GM19043 (cell line): ENCODE results near the gene GOLT1A.

ENCODE experiments used
- ATAC-seq: cut with Tn5 transposase; IDR thresholded peaks from one replicate; pipeline ENCODE4 v1.9.1; 2021; ENCODE audit warnings: low read depth; ENCODE audit not compliant: unreplicated experiment

Gene GOLT1A

DNA sequence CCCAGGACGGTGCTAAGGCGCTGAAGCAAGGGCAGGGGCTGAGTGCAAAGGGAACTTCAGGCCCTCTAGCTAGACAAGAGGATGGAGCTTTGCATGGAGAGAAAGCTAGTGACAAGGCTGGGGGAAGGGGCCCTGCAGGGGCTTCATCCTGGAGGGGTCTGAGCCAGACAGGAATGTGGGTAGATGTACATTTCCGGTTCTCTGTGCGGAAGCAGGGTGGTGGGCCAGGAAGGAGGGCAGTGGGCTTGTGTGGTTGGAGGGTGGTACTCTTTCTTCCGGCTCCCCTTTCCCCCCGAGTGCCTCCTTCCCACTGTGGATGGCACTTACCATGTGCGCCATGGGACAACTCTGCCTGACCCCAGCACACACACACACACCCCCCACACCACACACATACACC is 19.0 kb downstream of the GOLT1A start:
- no peak for ATAC-seq

DNA sequence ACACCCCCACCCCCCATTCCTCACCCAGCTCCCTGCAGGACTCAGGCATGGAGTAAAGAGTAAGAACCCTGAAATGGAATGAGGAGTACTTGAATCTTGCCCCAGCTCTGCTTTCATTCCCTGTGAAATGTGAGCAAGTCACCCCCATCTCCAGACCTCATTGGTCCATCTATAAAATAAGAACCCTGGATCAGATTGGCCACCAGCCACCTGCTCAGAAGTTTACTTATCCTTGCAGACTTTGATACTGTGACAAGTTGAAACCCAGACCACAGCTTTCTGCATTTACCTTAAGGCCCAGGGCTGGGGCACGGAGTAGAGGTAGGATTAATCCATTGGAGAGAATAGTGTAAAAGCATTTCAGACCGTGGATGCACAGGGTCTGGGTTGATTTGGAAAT is 19.7 kb downstream of the GOLT1A start:
- ATAC-seq, result no peak

DNA sequence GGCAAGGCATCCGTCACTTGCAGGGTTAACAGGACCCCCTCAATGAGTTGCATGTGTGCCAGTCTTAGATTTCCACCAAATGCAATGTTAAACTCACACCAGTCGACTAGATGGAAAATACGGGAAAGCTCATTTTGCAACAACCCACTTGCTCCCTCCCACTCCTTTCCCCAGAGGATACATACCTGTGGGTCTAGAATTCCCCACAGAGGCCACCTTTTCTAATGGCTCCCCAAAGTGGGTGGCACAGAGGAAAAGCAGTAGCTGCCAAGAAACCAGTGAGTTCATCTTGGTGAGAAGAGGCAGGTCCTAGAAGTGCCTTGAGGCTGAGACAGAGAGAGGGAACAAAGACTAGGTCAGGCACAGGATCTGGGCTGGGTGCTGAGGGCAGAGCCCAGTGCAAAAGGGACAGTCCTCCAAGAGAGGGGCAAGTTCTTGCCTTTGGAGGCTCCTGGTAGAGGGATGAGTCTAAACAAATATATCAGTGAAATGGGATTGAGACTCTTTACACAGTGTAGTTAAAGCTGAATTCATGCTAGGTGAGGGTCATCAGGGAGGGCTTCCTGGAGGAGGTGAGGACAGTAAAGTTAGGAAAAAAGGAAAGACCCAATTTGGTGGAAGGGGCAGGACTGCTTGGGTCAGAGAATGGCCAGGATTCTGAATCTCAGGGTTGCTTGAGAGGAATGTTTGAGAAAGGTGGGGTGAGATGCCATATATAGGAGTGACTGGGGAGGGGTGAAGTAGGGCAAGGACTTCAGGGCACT is 21.0 kb downstream of the GOLT1A start:
- ATAC-seq, result no peak

DNA sequence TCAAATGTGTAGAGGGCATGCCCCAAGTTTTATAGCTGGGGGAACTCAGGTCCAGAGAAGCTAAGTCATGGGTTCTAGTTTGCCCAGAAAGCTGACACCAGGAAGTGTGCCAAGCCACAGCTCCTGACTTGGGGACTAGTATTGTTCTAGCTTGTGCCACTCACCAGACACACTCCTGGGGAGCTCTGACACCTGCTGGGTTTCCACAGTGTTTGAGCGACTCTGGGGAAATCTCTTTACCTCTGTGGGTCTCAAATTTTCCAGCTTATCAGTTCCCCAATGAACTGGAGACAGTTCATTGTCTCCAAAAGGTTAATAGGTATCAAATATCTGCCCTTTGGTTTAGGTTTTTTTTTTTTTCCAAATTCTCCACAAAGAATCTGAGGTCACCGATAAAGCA is 21.7 kb downstream of the GOLT1A start:
- no peak for ATAC-seq

DNA sequence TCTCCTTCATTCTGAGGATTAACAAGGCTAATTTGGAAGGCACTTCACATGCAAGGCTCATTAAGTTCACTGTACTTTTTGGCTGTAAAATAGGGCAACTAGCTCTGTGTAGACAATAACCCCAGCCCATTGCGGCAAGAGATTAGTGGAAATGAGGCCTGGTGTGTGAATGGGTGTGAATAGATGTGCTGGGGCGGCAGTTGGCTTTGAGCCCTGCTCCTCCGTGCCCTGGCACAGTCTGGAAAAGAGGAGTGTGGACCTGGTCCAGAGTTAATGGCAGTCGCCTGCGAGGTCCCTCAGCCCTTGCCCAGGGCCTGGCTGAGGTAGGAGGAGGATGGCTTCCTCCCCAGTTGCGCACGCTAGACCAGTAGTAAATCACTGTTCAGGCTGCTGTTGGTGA is 22.3 kb downstream of the GOLT1A start:
- no peak for ATAC-seq

DNA sequence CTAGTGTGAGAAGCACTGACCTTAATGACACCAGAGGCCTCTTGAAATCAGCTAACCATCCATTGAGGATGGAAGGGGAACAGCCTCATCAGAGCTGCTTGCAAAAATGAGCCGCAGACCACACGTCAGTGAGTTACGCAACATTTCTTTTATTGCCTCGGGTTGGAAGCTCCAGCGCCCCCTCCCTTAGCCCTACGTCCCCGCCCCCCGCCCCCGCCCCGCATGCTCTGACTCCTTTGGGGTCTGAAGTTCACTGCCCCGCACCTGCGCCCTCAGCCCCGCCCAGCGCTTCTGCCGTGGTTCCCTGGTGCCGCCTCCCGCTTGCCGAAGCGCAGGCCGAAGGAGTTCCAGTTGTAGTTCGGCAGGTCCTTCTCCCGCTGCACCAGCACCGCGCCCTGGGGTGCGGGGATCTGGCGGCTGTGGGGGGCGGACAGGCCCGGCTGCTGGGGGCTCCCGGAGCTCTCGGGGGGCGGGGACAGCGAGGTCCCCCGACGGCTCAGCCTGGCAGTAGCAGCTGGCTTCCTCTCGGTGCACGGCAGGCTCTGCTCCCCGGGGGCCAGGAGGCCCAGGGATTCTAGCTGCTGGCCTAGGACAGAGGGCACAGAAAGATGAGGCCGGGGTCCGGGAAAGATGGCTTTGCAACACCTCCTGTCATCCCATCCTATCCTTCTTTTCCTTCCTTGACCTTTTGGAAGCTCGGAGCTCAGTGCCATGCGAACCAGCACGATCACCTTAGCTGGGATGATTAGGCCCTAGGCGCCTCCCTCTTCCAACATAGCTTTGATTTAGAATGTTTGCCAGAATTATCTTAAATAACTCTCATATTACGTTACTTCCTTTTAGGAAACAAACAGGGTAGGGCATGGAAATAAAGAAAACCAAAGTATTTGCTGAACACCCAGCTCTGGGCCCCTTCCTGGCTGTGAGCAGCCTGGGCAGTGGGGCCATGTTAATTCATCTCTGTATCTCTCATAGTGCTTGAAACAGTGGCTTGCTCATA is 23.3 kb downstream of the GOLT1A start:
- ATAC-seq, result no peak

DNA sequence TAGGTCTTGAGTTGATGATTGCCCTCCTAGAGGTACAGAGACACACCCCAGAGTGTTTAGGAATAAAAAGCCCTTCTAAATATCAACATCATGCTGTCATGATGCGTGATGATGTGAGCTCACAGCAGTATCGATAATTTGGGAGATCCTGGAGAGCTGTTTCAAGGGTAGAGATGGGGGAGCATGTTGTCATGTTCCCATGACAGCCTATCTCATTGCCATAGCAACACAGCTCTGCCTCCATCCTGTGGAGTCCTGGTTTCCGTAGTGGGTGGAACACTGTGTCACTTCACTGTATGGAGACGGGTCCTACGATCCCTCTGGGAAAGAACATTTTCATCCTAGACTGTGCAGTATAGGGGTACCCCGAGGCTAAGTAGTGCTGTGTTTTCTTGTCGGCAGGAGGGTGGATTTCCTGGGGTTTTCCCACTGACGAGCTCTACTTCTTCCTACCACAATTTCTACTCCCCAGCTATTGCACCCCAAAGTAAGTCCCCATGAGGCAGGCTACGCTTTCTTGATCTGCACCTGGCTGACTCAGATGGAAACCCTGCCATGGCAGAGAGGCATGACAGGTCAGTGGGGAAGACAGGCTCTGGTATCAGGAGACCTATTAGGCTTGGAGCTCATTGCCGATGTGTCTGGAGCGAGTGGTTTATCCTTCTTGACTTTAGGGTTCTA is 24.7 kb downstream of the GOLT1A start:
- no peak for ATAC-seq

DNA sequence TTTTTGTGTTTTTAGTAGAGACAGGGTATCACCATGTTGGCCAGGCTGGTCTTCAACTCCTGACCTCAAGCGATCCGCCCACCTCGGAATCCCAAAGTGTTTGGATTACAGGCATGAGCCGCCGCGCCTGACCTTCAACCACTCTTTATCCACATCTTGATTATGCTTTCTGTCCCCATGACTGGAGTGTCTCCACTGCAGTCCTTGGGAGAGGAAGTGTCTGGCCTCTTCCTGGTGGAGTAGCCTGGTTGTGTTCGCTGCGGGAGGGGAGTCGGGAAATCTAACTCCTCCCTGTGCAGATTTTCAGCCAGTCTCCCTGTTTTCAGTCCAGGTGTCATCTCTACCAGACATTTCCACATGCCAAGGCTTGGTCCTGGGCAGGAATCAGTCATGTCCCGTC is 27.2 kb downstream of the GOLT1A start:
- no peak for ATAC-seq

DNA sequence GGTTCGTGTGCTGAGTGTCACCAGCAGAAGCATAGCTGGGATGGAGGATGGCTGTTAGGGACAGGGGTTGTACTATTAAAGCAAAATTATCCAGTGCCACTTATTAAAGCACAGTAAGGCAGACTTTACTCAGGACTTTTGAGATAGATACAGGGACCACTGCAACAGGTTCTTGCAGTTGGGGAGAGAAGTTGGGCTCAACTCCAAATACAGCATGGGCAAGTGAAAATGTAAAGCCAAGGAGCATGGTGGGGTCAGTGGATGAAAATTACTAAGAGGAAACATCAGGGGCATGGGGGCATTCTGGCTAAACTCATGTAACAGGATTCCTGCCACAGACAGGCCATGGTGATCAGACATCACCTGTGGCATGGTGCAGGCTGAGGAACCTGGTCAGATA is 32.7 kb downstream of the GOLT1A start:
- ATAC-seq, result no peak

DNA sequence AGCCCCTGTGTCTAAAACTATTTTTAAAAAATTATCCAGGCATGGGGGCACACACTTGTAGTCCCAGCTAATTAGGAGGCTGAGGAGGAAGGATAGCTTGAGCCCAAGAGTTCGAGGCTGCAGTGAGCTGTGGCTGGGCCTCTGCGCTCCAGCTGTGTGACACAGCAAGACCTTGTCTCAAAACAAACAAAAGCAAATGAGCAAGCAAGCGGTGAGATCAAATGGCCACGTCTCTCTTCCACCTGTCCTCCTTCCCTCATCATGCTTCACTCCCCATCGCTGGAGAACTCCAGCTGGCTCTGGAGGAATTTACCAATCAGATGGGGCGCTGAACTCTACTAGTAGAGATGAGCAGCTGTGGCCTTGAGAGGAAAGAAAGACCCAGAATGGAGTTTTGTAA is 33.7 kb downstream of the GOLT1A start:
- ATAC-seq, result no peak

DNA sequence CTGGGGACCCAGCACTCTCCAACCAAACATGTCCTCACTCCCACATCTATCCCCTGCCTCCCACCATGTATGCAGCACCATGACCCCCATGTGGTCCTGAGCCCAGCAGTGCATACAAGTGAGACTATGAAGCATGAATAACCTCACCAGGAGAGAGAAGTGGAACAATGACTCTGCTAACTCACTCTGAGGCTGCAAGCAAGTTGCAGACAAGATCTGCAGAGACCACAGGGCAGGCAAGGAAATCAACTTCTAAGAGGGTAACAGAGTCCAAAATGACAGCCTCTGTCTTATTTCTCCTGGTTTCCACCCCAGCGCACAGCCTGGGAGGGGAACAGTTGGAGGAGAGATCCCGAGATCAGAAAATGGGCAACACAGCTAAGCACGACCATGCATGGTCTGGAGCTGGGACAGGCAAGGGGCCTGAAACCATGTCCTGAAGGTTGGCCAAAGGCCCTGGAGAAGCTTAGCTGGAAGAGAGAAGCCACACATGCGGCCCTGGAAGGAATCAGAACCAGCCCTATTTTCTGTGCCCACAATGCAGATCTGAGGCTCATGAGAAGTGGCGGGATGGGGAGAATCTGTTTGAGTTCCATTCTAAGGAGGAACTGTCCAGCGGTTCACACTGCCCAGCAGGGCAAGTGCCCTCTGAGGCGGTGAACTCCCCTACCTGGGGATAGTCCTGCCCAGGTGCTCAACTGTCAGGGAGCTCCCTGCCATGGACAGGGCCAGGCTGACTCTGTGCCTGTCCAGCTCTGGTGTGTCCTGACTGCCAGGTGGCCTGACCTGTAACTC is 35.1 kb downstream of the GOLT1A start:
- ATAC-seq, result no peak

DNA sequence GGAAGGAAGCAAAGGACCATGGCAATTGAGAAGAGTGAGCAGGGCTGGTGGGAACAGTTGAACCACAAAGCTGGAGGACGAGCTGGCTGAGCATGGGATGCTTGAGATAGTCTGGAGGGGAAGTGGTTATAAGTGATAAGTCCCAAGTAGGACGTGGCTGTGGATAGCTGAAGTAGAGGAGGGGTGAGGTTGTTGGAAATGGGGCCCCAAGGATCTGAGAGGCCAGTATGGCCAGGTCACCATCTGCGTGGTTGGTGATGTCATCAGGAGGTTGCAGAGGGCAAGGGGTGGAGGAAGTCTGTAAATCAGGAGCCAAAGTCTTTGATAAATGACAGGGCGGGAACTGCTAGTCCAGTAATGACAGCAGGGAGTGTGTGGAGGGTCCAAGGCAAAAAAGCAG is 36.7 kb downstream of the GOLT1A start:
- no peak for ATAC-seq

DNA sequence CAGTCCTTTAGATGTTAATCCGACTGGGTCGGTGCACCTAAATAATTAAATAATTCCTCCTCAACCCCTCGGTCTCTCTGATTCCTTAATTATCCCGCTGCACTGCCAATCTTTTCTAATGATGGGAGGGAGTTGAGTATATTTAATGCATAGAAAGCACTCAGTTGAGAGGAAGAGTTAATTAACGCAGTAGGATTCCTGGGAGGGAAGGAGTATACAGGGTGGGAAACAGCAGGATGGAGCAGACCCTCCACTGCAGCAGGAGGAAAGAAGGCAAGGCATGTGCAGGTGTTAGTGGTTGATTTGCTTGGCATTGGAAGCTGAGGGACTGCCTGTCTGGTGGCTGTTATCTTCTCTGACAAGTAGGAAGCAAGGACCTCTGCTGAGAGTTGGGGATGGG is 37.7 kb downstream of the GOLT1A start:
- ATAC-seq, result no peak

DNA sequence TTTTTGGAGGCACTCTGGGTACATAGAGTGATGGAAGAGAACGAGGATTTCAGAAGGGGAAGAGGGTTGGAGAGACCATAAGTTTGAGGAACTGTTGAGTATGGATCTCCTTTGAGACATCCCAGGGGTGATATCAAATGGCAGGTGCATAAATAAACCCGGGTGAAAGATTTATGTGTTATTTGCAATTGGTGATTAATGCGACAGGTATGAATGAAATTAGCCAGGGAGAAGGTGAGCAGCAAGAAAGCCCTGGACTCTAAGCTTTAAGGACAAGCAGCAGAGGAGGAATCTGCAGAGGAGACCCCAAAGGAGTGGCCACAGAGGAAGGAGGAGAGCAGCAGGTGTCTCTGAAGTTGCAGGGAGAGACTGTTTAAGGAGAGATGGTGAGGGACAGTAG is 38.8 kb downstream of the GOLT1A start:
- no peak for ATAC-seq

DNA sequence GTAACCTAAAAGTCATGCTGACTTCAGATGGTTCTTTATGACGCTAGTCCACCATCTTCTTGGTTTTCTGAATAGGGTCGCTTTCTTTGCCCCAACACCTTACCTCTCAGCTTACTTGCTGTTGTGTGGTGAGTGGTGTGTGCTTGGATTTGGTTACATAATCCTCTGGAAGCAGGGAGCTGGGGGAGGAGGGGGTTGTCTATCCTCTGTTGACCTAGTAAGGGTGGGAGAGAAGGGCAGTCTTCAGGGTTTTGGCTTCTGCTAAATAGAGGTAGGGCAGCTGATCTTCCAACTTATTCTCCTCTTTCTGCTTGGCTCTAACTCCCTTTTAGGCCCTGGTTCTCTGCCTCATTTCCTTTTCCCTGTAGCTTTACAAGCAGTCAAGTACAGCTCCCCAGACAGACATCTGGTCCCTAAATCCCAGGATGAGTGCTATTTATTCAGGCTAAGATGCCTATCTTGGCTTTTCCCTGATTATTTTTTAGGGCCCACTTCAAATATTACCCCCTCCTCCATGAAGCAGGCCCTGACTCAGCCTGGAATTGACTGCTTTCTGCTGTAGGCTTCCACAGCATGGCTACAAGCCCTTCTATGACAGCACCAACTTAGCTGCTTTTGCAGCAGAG is 41.3 kb downstream of the GOLT1A start:
- ATAC-seq, result no peak

DNA sequence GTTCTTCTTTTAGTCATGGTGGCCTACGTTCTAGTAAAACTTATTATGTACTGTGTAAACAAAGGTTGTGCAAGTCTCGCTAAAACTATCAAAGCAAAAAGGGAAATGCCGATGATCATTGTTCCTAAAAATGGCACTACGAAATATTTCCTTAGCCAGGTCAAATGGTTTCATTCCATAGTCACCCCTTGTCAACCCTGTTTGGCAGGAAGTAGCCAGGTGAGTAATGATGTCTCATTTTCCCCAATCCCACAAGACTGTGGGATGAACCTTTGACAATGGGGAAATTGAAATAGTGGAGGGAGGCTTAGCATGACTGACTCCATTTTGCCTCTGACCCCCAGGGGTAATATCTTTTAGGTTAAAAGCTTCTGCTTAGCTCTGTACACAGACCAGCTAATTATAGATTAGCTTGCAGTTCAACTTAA is 42.0 kb downstream of the GOLT1A start:
- no peak for ATAC-seq

DNA sequence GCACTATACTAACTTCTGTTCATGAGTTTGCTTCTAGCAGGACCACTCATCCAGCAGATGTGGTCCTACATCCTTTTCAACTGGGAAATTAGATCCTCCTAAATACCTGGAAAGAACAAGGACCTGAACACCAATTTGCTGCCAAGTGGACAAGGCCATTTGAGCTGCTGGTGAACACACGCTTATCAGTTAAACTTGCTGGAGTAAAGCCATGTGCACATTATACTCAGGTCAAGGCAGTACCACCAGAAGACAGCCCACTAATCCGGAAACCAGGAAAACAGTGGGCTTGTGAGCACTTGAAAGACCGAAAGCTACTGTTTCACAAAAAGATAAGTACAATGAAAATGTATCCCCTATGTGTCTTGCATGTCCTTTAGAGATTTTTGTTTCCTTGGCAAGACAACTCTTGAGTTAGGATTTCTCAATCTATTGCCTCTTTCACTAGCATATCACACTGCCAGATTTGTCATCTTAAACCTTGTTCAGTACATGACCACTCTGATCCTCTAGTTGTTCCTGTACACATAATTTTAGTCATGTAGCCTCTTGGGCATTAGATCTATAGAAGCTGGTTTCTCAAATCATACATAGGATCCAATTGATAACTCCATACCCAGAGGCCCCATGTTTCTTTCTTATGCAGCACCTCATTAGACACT is 43.2 kb downstream of the GOLT1A start:
- no peak for ATAC-seq

DNA sequence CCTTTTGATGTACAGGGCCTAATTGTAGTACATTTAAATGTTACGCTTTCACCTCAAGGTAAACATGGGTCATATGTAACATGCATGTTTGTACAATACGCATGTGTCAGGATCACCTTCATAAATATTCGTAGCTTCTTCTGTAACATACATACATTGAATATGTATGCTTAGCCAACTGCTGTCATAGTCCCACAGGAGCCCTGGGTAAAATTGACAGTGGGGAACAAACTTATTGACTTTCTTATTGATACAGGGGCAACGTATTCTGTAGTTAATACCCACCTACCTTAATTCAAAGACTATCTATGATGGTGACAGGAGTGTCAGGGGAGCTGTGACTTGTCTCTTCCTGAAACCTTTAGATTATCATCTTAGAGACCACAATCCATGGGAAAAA is 43.9 kb downstream of the GOLT1A start:
- ATAC-seq, result no peak

DNA sequence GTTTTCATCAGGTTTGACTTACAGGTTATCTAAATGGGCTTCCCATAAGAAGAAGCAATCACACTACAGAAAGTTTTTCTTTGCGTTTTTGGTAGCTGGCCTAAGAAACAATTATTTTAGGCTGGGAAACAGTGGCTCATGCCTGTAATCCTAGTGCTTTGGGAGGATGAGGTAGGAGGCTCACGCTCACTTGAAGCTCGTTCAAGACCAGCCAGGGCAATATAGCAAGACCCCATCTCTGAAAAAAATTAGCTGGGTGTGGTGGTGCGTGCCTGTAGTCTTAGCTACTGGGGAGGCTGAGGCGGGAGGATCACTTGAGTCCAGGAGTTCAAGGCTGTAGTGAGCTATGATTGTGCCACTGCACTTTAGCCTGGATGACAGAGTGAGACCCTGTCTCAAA is 46.1 kb downstream of the GOLT1A start:
- no peak for ATAC-seq
